ENCODE measurements around the gene HNRNPL. TPM values are rescaled to one million over a fixed set of nuclear protein-coding genes. Genes with fewer than 3 reads are reported as not detected.
A peak's percentile ranks its signal among the peaks of the same experiment; 100 is the strongest.
"Not testable (repeated sequence)": the region's sequence is repeated elsewhere in the genome, so short reads cannot be mapped to it uniquely, and the experiment has no call there.

The HNRNPL gene
- total RNA-seq, 1 experiment from 2014 or later: 501 TPM

DNA sequence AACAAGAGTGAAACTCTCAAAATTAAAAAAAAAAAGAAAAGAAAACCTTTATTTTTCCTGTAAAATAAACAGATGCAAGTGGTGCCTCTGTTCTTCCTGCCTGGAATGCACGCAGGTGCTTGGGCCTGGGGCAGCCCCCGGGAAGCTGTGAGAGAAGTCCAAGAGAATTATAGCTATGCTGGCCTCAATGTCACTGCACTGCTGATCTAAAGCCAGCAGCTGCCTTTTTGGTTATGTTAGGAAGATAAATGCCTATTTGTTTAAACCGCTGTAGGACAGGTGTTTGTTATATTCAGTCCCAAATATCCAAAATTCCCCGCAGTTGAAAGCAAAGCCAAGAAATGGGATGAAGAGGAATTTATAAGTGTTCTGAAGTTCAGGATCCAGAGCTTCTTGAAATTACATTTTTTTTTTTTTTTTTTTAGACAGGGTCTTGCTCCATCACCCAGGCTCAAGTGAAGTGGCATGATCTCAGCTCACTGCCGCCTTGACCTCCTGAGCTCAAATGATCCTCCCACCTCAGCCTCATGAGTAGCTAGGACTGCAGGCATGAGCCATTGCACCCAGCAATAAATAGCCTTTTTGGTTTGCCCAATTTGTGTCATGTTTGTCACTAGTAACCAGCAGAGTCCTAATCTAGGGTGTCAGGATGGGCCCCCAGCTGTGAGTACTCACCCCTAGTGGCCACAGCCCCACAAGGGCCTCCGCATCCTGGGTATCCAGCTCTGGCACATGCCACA, 26.0 kb upstream of the HNRNPL start:
- in situ Hi-C loops (cut with HindIII; ENCODE audit: low pct_unique_long_range_greater_than_20kb, low sequenced_read_pairs): no loop called here
- no peak for DNase-seq (ENCODE audit: low read depth)

DNA sequence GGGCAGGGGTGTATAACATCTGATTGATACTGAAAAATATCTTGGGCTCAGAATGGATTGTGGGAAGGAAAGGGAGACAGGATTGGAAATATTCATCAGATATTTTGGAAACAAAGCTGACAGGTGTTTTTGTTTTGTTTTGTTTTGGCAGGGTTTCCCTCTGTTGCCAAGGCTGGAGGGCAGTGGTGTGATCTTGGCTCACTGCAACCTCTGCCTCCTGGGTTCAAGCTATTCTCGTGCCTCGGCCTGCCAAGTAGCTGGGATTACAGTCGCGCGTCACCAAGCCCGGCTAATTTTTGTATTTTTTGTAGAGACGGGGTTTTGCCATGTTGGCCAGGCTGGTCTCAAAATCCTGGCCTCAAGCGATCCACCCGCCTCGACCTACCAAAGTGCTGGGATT, 23.6 kb upstream of the HNRNPL start:
- DNase-seq (ENCODE audit: low read depth); in situ Hi-C loops (cut with HindIII; ENCODE audit: low pct_unique_long_range_greater_than_20kb, low sequenced_read_pairs): not testable (repeated sequence)

DNA sequence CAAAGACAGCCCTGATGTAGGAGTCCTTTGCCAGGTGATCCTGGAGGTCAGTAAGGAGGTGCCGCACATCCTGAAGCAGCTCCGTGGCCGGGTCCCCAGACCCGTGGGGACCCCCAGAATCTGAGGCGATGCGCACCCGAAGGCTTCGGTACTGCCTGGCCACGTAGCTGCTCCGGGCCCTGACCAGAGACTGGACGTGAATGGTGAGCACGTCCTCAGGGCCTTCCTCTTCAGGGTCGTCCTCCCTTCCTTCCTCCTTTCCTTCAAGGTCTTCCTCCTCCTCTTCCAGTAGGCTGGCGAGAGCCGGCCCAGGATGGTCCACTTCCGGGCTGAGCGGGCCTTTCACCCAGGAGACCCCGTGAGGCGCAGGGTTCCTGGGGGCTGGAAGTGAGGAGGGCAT, 20.8 kb upstream of the HNRNPL start:
- no peak for DNase-seq (ENCODE audit: low read depth)
- in situ Hi-C loops (cut with HindIII; ENCODE audit: low pct_unique_long_range_greater_than_20kb, low sequenced_read_pairs): no loop called here

GRCh38 chr19:38869836-38870607, 20.2 kb upstream of the HNRNPL start:
- in situ Hi-C loops (cut with HindIII; ENCODE audit: low pct_unique_long_range_greater_than_20kb, low sequenced_read_pairs): no loop called here

DNA sequence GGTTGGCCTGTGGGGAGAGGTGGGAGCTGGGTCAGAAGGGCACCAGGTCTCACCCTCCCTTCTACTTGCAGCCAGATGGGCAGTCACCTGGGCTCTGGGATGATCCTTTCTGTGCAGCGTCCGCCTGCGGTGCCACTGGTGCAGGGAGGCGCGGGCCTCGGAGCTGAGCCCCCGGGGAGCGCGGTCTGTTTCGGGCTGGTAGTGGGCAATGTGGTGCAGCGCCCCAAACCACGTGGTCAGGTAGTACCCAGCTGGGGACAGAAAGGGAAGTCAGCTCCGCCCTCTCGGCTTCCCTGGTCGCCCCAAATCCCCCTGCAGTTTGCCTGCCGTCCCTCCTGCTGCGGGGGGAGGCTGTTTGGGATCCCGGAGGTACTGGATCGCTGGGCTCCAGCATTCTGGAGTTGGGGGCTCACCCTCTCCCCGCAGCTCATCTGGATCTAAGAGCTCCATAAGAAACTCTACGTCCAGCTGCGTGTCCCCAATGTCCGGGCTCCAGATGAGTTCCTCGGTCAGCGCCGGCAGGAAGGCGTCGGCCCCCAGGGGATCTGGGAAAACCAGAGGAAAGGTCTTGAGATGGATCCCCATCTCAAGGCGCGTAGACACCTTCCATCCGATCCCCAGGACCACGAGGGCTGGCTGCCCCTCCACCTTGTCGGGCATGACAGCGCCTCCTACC, 19.5 kb upstream of the HNRNPL start:
- DNase-seq (ENCODE audit: low read depth): no peak
- in situ Hi-C loops (cut with HindIII; ENCODE audit: low pct_unique_long_range_greater_than_20kb, low sequenced_read_pairs): no loop called here

More at GRCh38 chr19:38869836-38870607, 20.2 kb upstream of the HNRNPL start:
- peak; percentile 83 for DNase-seq (ENCODE audit: low read depth)

- DNase-seq (ENCODE audit: low read depth): no peak
- in situ Hi-C loops (cut with HindIII; ENCODE audit: low pct_unique_long_range_greater_than_20kb, low sequenced_read_pairs): no loop called here
Observed at GRCh38 chr19:38868551-38868950, 18.8 kb upstream of the HNRNPL start.

DNA sequence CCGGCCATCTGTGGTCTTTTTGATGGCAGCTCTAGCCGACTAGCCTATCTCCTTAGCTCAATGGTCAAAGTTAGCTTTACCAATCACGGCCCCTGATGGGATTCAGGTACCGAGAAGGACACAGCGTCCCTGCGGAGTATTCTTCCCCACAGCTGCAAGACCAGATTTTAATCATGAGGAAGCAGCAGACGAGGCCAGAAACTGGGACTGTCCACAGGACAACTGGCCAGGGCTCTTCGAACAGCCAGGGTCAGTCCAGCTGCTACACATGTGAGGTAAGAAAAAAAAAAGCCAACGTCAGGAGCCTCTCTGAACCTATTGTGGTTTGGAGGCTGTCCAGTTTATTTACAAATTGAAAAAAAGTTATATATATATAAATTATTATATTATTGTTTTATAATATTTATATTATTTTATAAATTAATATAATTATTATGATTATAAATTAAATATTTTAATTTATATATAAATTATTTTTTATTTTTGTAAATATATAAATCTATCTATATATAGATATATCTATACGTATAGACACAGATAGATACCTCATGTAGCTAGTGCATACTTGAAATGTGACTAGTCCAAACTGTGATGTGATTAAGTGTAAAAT, 17.5 kb upstream of the HNRNPL start:
- in situ Hi-C loops (cut with HindIII; ENCODE audit: low pct_unique_long_range_greater_than_20kb, low sequenced_read_pairs): no loop called here
- no peak for DNase-seq (ENCODE audit: low read depth)

DNA sequence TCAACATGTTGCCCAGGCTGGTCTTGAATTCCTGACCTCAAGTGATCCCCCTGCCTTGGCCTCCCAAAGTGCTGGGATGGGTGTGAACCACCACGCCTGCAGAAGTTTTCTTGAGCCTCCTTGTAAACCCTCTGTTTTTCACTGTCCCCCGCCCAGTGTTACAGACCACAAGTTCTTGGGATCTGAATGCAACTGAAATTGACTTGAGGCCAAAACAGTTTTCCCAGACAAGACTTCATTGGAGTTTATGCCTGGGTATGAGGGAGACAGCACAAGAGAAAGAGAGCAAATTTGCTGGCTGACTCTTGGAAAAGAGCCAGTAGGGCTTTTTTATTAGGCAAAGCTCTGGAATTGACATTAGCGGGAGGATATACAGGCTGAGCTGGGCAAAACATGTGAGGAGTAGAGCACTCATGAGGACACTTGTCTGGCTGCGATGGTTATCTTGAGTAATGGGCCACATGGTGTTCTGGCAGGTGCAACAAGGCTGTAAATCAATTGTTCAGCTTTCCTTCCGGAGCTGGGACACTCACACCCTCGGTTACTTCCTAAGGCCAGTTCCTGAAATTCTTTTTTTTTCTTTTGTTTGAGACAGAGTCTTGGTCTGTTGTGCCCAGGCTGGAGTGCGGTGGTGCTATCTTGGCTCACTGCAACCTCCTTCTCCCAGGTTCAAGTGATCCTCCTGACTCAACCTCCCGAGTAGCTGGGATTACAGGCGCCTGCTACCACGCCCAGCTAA, 12.7 kb upstream of the HNRNPL start:
- in situ Hi-C loops (cut with HindIII; ENCODE audit: low pct_unique_long_range_greater_than_20kb, low sequenced_read_pairs): no loop called here
- DNase-seq (ENCODE audit: low read depth): peak; percentile 90

DNA sequence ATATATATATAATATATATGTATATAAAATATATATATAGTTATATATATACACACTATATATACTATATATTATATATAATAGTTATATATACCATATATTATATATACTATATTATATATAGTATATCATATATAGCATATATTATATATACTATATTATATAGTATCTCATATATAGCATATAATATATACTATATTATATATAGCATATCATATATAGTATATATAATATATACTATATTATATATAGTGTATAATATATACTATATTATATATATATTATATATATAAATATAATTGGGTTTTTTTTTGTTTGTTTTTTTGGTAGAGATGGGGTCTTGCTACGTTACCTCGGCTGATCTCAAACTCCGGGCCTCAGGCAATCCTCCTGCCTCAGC, 11.6 kb upstream of the HNRNPL start:
- DNase-seq (ENCODE audit: low read depth): no peak
- in situ Hi-C loops (cut with HindIII; ENCODE audit: low pct_unique_long_range_greater_than_20kb, low sequenced_read_pairs): no loop called here

- in situ Hi-C loops (cut with HindIII; ENCODE audit: low pct_unique_long_range_greater_than_20kb, low sequenced_read_pairs): not testable (repeated sequence)
- peak; percentile 69 for DNase-seq (ENCODE audit: low read depth)
Observed at GRCh38 chr19:38859631-38860204, 9.9 kb upstream of the HNRNPL start.

GRCh38 chr19:38856813-38857212, 7.0 kb upstream of the HNRNPL start:
- in situ Hi-C loops (cut with HindIII; ENCODE audit: low pct_unique_long_range_greater_than_20kb, low sequenced_read_pairs): no loop called here
- DNase-seq (ENCODE audit: low read depth): no peak

DNA sequence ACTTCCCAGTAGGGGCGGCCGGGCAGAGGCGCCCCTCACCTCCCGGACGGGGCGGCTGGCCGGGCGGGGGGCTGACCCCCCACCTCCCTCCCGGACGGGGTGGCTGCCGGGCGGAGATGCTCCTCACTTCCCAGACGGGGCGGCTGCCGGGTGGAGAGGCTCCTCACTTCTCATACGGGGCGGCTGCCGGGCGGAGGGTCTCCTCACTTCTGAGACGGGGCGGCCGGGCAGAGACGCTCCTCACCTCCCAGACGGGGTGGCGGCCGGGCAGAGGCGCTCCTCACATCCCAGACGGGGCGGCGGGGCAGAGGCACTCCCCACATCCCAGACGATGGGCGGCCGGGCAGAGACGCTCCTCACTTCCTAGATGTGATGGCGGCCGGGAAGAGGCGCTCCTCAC, 6.0 kb upstream of the HNRNPL start:
- in situ Hi-C loops (cut with HindIII; ENCODE audit: low pct_unique_long_range_greater_than_20kb, low sequenced_read_pairs); DNase-seq (ENCODE audit: low read depth): not testable (repeated sequence)

DNA sequence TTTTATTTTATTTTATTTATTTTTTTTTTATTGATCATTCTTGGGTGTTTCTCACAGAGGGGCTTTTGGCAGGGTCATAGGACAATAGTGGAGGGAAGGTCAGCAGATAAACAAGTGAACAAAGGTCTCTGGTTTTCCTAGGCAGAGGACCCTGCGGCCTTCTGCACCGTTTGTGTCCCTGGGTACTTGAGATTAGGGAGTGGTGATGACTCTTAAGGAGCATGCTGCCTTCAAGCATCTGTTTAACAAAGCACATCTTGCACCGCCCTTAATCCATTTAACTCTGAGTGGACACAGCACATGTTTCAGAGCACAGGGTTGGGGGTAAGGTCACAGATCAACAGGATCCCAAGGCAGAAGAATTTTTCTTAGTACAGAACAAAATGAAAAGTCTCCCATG, 5.2 kb upstream of the HNRNPL start:
- DNase-seq (ENCODE audit: low read depth); in situ Hi-C loops (cut with HindIII; ENCODE audit: low pct_unique_long_range_greater_than_20kb, low sequenced_read_pairs): not testable (repeated sequence)

DNA sequence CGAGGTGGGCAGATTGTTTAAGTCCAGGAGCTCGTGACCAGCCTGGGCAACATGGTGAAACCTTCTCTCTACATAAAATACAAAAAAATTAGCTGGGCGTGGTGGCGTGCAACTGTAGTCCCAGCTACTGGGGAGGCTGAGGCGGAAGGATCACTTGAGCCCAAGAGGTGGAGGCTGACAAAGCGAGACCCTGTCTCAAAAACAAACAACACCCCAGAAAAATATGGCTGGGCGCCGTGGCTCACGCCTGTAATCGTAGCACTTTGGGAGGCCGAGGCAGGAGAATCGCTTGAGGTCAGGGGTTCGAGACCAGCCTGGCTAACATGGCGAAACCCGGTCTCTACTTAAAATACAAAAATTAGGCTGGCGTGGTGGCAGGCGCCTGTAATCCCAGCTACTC, 3.4 kb upstream of the HNRNPL start:
- no peak for DNase-seq (ENCODE audit: low read depth)
- in situ Hi-C loops (cut with HindIII; ENCODE audit: low pct_unique_long_range_greater_than_20kb, low sequenced_read_pairs): no loop called here

GRCh38 chr19:38852231-38853044, 2.7 kb upstream of the HNRNPL start:
- DNase-seq (ENCODE audit: low read depth): peak; percentile 78
- in situ Hi-C loops (cut with HindIII; ENCODE audit: low pct_unique_long_range_greater_than_20kb, low sequenced_read_pairs): no loop called here

GRCh38 chr19:38851622-38852230, 1.9 kb upstream of the HNRNPL start:
- DNase-seq (ENCODE audit: low read depth): peak; percentile 95
- in situ Hi-C loops (cut with HindIII; ENCODE audit: low pct_unique_long_range_greater_than_20kb, low sequenced_read_pairs): no loop called here
